Measurements from ENCODE around the gene PIPOX.

The PIPOX gene, protein sequence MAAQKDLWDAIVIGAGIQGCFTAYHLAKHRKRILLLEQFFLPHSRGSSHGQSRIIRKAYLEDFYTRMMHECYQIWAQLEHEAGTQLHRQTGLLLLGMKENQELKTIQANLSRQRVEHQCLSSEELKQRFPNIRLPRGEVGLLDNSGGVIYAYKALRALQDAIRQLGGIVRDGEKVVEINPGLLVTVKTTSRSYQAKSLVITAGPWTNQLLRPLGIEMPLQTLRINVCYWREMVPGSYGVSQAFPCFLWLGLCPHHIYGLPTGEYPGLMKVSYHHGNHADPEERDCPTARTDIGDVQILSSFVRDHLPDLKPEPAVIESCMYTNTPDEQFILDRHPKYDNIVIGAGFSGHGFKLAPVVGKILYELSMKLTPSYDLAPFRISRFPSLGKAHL

DNA sequence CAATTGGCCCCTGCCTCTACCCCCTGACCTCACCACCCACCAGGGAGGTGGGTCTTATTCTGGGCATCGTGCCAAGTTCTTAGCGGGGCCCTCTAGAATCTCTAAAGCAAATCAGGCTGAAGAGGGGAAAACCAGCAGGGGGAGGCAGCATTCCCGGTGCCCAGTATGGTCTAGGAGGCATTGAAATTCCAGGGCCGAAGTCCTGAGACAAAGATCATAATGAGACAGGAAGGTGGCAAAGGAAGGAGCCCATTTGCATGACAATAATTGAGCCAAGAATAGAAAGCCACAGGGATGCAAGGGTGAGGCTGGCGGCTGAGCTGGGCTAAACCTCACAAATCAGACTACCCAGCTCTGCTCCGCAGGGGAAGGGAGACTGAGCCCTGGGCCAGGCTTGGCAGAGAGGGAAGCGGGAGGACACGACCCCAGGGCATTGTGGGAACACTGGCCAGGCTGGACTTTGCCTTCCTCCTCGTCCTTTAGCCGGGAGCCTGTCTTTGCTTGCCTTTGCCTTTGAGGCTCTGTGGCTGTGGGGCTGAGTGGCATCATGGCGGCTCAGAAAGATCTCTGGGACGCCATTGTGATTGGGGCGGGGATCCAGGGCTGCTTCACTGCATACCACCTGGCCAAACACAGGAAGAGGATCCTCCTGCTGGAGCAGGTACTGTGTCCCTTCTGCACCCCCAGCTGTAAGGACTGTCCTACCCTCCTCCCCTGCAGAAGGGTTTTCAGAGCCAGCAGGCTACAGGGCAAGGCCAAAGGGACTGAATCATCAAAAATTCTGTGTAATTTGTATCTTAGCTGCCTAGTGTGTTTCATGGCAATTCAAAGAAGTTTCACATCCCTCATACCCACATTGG lies at the start of gene PIPOX:
PIPOX (plus strand) TSS at position 463 of the 860 bp plus-strand sequence; CDS start at position 548, 85 bp downstream.
- DNase-seq (ENCODE audit: low spot score) = no peak

GRCh38 chr17:28993645-28994426 lies 49.1 kb upstream of the PIPOX start:
- DNase-seq (ENCODE audit: low spot score) = no peak

DNA sequence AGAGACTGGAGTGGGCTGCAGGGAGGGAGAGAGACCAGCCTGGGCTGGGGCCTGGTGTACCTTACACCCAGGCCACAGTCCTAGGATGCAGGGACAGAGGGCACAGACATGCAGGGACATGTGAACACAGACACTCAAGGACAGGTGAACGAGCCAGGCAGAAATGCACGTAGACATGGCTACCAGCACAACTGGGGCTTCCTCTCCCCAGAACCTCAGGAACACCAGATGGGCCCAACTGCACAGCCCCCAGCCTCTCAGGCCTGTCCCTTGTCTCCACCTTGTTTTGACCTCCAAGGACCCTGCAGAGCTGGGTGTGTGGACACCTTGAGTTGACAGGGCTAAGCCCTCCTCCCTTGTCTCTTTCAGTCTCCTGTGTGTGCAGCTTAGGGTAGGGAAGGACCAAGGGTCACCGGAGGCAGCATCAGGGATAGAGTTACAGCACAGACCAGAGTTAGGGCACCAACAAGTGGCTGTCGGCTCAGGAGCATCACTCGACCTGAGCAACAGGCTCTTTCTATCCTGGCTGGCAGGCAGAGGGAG lies 46.3 kb upstream of the PIPOX start:
- no peak for DNase-seq (ENCODE audit: low spot score)

DNA sequence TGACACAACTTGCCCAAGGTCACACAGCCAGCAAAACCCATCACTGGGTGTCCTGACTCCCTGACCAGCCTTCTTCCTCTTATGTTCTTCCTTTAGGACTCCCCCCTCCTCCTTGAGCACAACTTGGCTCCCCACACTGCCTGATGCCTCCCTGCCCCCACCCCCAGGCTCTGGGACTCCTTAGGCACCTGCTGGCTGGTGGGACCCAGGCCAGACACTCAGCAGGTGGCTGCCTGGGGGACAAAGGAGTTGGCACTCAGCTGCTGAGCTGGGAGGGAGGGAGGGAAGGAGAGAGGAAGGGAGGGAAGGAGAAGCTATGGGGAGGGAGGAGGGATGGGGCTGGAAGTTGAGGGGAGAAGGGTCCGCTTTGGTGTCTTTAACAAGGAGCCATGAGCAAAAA lies 45.1 kb upstream of the PIPOX start:
- DNase-seq (ENCODE audit: low spot score) = no peak

- no peak for DNase-seq (ENCODE audit: low spot score)
Observed at GRCh38 chr17:28999206-28999605, 43.7 kb upstream of the PIPOX start.

GRCh38 chr17:29000973-29001372 lies 42.0 kb upstream of the PIPOX start:
- DNase-seq (ENCODE audit: low spot score) = no peak

DNA sequence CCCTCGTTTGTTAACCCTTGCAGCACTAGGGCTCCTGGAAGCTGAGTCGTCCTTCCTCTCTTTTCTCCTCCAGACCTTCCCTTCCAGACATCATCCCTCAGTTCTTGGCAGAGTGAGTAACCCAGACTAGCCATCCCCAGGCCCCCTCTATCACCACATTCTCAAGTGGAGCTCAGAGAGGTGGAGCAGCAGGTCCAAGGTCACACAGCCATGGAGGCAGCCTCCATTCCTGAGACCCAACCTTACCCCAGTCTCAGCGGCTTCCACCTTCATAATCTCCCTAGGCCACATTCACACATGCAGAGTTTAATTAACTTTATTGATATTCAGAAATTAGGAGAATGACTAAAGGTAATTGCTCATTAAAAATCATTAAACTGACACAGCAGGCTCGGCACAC lies 40.1 kb upstream of the PIPOX start:
- DNase-seq (ENCODE audit: low spot score) = no peak

- no peak for DNase-seq (ENCODE audit: low spot score)
Observed at GRCh38 chr17:29003289-29003688, 39.7 kb upstream of the PIPOX start.

DNA sequence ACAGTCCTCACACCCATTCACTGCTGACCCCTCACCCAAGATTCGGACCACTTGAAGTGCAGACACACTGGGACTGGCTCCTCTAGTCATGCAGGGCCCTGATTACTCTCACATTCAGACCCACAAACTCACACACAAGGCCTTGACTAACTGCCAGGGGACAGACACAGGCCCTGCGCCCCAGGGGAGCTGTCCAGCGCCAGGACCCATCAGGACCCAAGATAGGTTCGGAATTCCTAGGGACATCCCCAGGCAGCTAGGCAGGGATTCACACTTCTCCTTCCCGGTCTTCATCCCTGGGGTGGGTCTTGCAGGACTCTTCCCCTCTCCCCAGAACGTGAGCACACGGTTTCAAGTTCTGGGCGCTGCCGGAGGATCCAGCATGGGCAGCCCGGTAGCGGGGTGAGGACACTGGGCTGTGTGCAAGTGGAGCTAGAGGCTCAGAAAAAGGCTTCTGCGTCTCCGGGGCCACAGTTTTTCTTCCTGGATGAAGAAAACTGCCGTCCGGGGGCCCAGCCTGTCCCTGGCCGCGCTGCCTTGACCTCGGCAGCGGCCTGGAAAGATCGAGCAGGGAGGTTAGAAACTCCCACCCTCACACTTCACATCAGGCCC lies 38.8 kb upstream of the PIPOX start:
- no peak for DNase-seq (ENCODE audit: low spot score)

DNA sequence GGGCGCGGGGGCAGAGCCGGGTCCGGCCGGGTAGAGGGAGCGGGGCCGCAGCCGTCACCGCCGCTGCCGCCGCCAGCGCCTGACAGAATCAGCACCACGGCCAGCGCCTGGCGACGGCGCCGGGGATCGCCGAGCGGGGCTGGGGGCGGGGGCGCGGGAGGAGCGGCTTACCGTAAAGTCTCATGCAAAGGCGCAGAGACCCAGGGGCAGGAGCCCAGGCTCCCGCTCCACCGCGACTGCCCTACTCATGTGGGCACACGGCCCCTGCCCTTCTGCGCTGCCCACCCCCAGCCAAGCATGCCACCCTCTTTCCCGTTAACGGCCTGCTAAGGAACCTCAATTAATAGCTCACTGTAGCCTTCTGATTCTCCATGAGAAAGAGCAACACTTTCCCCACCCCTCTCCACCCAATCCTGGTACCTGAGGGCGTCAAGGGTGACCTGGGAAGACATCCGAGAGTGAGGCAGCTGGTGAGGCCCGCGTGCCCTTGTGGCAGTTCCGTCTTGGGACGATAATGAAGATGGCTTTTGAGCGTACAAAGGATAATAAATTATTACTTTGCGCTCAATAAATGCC lies 36.9 kb upstream of the PIPOX start, which contains the start of gene SEZ6:
SEZ6 (minus strand) TSS at position 98 of the 576 bp plus-strand sequence. CDS start 164 bp downstream, outside the sequence.
- DNase-seq (ENCODE audit: low spot score) = peak; percentile 50

- no peak for DNase-seq (ENCODE audit: low spot score)
Observed at GRCh38 chr17:29007456-29007855, 35.5 kb upstream of the PIPOX start.

- no peak for DNase-seq (ENCODE audit: low spot score)
Observed at GRCh38 chr17:29007860-29008455, 35.0 kb upstream of the PIPOX start.

DNA sequence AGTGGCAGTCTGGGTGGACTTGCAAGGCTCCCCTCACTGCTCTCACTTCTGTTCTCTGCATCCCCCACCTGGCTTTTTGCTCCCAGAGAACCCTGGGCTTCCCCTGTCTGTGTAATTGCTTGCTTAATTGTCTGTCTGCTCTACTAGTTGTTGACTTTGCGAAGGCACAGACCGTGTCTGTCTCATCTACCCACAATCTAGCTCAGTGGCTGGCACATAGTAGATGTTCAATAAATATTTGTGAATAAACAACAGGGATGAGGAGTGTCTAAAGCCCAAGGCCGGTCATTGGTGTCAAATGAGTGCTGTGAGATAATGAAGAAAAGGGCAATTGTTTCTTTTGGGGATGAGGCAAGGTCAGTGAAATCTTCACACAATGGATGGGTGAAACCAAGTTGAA lies 34.4 kb upstream of the PIPOX start:
- no peak for DNase-seq (ENCODE audit: low spot score)

DNA sequence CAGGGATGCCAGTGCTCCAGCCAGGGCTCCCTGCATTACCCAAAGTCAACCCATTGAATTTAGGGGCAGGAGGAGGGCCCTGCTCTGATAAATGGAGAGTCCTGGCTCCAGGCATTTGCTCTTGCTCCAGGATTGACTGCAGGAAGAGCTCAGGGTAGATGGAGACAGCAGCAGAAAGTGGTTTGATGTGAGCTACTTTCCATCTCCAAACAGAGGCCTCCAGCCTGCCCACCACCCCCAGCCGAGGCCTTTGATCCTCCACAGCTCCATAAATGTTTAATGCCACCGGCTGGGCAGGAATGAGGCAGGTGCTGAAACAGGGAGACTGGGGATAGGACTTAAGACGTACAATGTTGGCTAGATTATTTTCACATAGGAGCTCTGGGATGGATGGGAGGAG lies 32.8 kb upstream of the PIPOX start:
- DNase-seq (ENCODE audit: low spot score) = no peak

GRCh38 chr17:29010586-29010985 lies 32.4 kb upstream of the PIPOX start:
- DNase-seq (ENCODE audit: low spot score) = no peak

- DNase-seq (ENCODE audit: low spot score) = no peak
Observed at GRCh38 chr17:29012535-29012934, 30.4 kb upstream of the PIPOX start.

GRCh38 chr17:29014716-29015115 lies 28.2 kb upstream of the PIPOX start:
- DNase-seq (ENCODE audit: low spot score) = no peak

- no peak for DNase-seq (ENCODE audit: low spot score)
Observed at GRCh38 chr17:29016345-29017210, 26.4 kb upstream of the PIPOX start.

DNA sequence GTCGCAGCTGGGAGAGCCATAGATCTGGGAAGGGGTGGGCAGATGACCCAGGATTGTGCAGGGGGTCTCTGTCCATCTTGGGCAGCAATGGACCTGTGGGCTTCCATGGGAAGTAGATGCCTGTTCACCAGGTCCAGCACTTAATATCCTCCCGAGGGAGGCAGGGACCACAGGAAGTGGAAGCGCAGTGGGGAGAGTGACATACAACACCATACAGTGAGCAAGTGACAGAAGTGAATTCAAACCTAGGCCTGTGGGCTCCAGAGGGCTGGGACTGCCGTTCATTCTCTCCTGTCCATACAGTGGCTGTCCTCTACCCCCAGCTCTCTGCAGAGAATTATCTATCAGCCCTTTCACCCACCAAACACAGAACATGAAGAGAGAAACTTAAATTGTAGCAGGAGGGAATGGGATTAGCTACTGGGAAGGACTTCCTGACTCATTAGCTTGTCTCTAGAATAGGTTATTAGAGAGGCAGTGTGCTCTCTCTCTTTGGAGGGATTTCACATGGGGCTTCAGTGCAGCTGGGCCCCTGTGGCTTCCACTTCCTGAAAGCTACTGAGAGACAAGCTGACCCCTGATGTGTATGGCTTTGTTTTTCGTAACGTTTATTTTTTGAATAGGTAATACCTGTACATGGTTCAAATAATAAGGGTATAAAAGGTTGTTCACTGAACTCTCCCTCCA lies 24.0 kb upstream of the PIPOX start:
- no peak for DNase-seq (ENCODE audit: low spot score)
